ENCODE measurements around the gene PSRC1. TPM values are rescaled to one million over a fixed set of nuclear protein-coding genes. Genes with fewer than 3 reads are reported as not detected.

Gene PSRC1
- total RNA-seq, 1 donor from 2014 or later: 13.9 TPM

GRCh38 chr1:109248797-109249629, 33.9 kb downstream of the PSRC1 start, which contains the start of gene CELSR2:
TSS of gene CELSR2 (plus strand) at chr1:109249539. CDS start at chr1:109250080, 541 bp downstream.
- intact Hi-C loops (cut with micrococcal nuclease): loop anchor here (1.0 to 10.0 kb wide), 6 partner anchors 8 to 366 kb away; partner anchors contain the start of genes AMPD2, ATXN7L2, GNAT2 and PSMA5

- intact Hi-C loops (cut with micrococcal nuclease): loop anchor here (2.0 to 10.0 kb wide), 2 partner anchors 234 to 366 kb away; partner anchors contain the start of genes AMPD2, ATXN7L2 and GNAT2
These were observed 34.5 kb downstream of the PSRC1 start for GRCh38 chr1:109248444-109248796.

GRCh38 chr1:109247401-109248365, 35.3 kb downstream of the PSRC1 start:
- intact Hi-C loops (cut with micrococcal nuclease): loop anchor here (2.0 to 10.0 kb wide), 2 partner anchors 235 to 367 kb away; partner anchors contain the start of genes AMPD2, ATXN7L2 and GNAT2

- intact Hi-C loops (cut with micrococcal nuclease): loop anchor here (10.0 kb wide), 1 partner anchor 369 kb away; the partner anchor contains the start of genes AMPD2 and GNAT2
These were observed 36.8 kb downstream of the PSRC1 start for GRCh38 chr1:109246141-109246551.

GRCh38 chr1:109243860-109244552, 38.9 kb downstream of the PSRC1 start:
- intact Hi-C loops (cut with micrococcal nuclease): loop anchor here (10.0 kb wide), 1 partner anchor 371 kb away; the partner anchor contains the start of genes AMPD2 and GNAT2

- intact Hi-C loops (cut with micrococcal nuclease): loop anchor here (10.0 kb wide), 1 partner anchor 372 kb away; the partner anchor contains the start of genes AMPD2 and GNAT2
These were observed 39.7 kb downstream of the PSRC1 start for GRCh38 chr1:109243221-109243620.

- intact Hi-C loops (cut with micrococcal nuclease): loop anchor here (10.0 kb wide), 1 partner anchor 372 kb away; the partner anchor contains the start of genes AMPD2 and GNAT2
These were observed 40.6 kb downstream of the PSRC1 start for GRCh38 chr1:109242387-109242786.

GRCh38 chr1:109241841-109242345, 41.1 kb downstream of the PSRC1 start:
- intact Hi-C loops (cut with micrococcal nuclease): loop anchor here (1.0 to 10.0 kb wide), 2 partner anchors 7 to 373 kb away; partner anchors contain the start of genes AMPD2, CELSR2 and GNAT2

GRCh38 chr1:109241344-109241743, 41.6 kb downstream of the PSRC1 start:
- intact Hi-C loops (cut with micrococcal nuclease): loop anchor here (1.0 to 10.0 kb wide), 2 partner anchors 8 to 373 kb away; partner anchors contain the start of genes AMPD2, CELSR2 and GNAT2

GRCh38 chr1:109240158-109241152, 42.5 kb downstream of the PSRC1 start:
- intact Hi-C loops (cut with micrococcal nuclease): loop anchor here (1.0 to 10.0 kb wide), 2 partner anchors 9 to 374 kb away; partner anchors contain the start of genes AMPD2, CELSR2 and GNAT2

- intact Hi-C loops (cut with micrococcal nuclease): loop anchor here (10.0 kb wide), 1 partner anchor 375 kb away; the partner anchor contains the start of genes AMPD2 and GNAT2
These were observed 43.4 kb downstream of the PSRC1 start for GRCh38 chr1:109239409-109240068.

GRCh38 chr1:109239047-109239408, 43.9 kb downstream of the PSRC1 start:
- intact Hi-C loops (cut with micrococcal nuclease): no loop called here

GRCh38 chr1:109238382-109238781, 44.6 kb downstream of the PSRC1 start:
- intact Hi-C loops (cut with micrococcal nuclease): no loop called here

- intact Hi-C loops (cut with micrococcal nuclease): no loop called here
These were observed 45.4 kb downstream of the PSRC1 start for GRCh38 chr1:109237512-109237911.

GRCh38 chr1:109235137-109235536, 47.8 kb downstream of the PSRC1 start:
- intact Hi-C loops (cut with micrococcal nuclease): no loop called here

- intact Hi-C loops (cut with micrococcal nuclease): no loop called here
These were observed 51.9 kb downstream of the PSRC1 start for GRCh38 chr1:109231066-109231465.
